ENCODE data around the gene ITFG1.
"Not testable (repeated sequence)": the region's sequence is repeated elsewhere in the genome, so short reads cannot be mapped to it uniquely, and the experiment has no call there.

The ITFG1 gene

GRCh38 chr16:47247690-47248089 lies 213.2 kb downstream of the ITFG1 start:
- H3K9me3 Mint-ChIP-seq, result no peaks in the 10 kb centered on the region
- H3K4me3 Mint-ChIP-seq, result no peak overlapping the region
- no peak overlapping the region for H3K27ac Mint-ChIP-seq
- H3K36me3 Mint-ChIP-seq (ENCODE audit: low read depth), result no peaks in the 10 kb centered on the region
- DNase-seq (ENCODE audit: low spot score), result no peak
- H3K4me1 Mint-ChIP-seq (ENCODE audit: low read depth), result no peaks in the 10 kb centered on the region
- H3K27me3 Mint-ChIP-seq (ENCODE audit: low read depth), result no peaks in the 10 kb centered on the region

- no peak overlapping the region for H3K4me3 Mint-ChIP-seq
- no peak overlapping the region for H3K27ac Mint-ChIP-seq
- H3K27me3 Mint-ChIP-seq (ENCODE audit: low read depth), result no peaks in the 10 kb centered on the region
- H3K36me3 Mint-ChIP-seq (ENCODE audit: low read depth), result no peaks in the 10 kb centered on the region
- no peak for DNase-seq (ENCODE audit: low spot score)
- H3K9me3 Mint-ChIP-seq, result no peaks in the 10 kb centered on the region
- no peaks in the 10 kb centered on the region for H3K4me1 Mint-ChIP-seq (ENCODE audit: low read depth)
These were observed 216.7 kb downstream of the ITFG1 start for GRCh38 chr16:47244206-47244605.

- Mint-ChIP-seq H3K27ac (no peak overlapping the region), H3K9me3 (no peaks in the 10 kb centered on the region), H3K4me3 (no peak overlapping the region), H3K27me3 (ENCODE audit: low read depth) (no peaks in the 10 kb centered on the region), H3K4me1 (ENCODE audit: low read depth) (no peaks in the 10 kb centered on the region), H3K36me3 (ENCODE audit: low read depth) (no peaks in the 10 kb centered on the region)
- no peak for DNase-seq (ENCODE audit: low spot score)
These were observed 219.8 kb downstream of the ITFG1 start for GRCh38 chr16:47241061-47241460.

- Mint-ChIP-seq H3K27me3 (ENCODE audit: low read depth) (no peaks in the 10 kb centered on the region), H3K4me3 (no peak overlapping the region), H3K36me3 (ENCODE audit: low read depth) (no peaks in the 10 kb centered on the region), H3K4me1 (ENCODE audit: low read depth) (no peaks in the 10 kb centered on the region), H3K9me3 (no peaks in the 10 kb centered on the region), H3K27ac (no peak overlapping the region)
- DNase-seq (ENCODE audit: low spot score), result no peak
These were observed 224.1 kb downstream of the ITFG1 start for GRCh38 chr16:47236716-47237115.

GRCh38 chr16:47230296-47230695 lies 230.6 kb downstream of the ITFG1 start:
- peaks cover 8% of the 10 kb centered on the region for H3K36me3 Mint-ChIP-seq (ENCODE audit: low read depth)
- H3K27me3 Mint-ChIP-seq (ENCODE audit: low read depth), result no peaks in the 10 kb centered on the region
- H3K4me3 Mint-ChIP-seq, result peak overlapping the region; percentile 5
- no peaks in the 10 kb centered on the region for H3K9me3 Mint-ChIP-seq
- peaks cover 17% of the 10 kb centered on the region for H3K4me1 Mint-ChIP-seq (ENCODE audit: low read depth)
- no peak for DNase-seq (ENCODE audit: low spot score)
- H3K27ac Mint-ChIP-seq, result no peak overlapping the region

- H3K27ac Mint-ChIP-seq, result peak overlapping the region; percentile 40
- no peaks in the 10 kb centered on the region for H3K27me3 Mint-ChIP-seq (ENCODE audit: low read depth)
- no peaks in the 10 kb centered on the region for H3K9me3 Mint-ChIP-seq
- DNase-seq (ENCODE audit: low spot score), result no peak
- H3K4me3 Mint-ChIP-seq, result peak overlapping the region; percentile 44
- H3K4me1 Mint-ChIP-seq (ENCODE audit: low read depth), result peaks cover 17% of the 10 kb centered on the region
- H3K36me3 Mint-ChIP-seq (ENCODE audit: low read depth), result peaks cover 8% of the 10 kb centered on the region
These were observed 231.5 kb downstream of the ITFG1 start for GRCh38 chr16:47229053-47230050.

GRCh38 chr16:47228241-47228640 lies 232.6 kb downstream of the ITFG1 start:
- H3K36me3 Mint-ChIP-seq (ENCODE audit: low read depth), result peaks cover 8% of the 10 kb centered on the region

GRCh38 chr16:47213761-47214440 lies 247.0 kb downstream of the ITFG1 start:
- Mint-ChIP-seq H3K27me3 (ENCODE audit: low read depth) (no peaks in the 10 kb centered on the region), H3K4me3 (no peak overlapping the region), H3K4me1 (ENCODE audit: low read depth) (peaks cover 4% of the 10 kb centered on the region), H3K27ac (no peak overlapping the region), H3K36me3 (ENCODE audit: low read depth) (peaks cover 5% of the 10 kb centered on the region), H3K9me3 (no peaks in the 10 kb centered on the region)
- no peak for DNase-seq (ENCODE audit: low spot score)

More at GRCh38 chr16:47228241-47228640, 232.6 kb downstream of the ITFG1 start:
- Mint-ChIP-seq H3K27me3 (ENCODE audit: low read depth) (no peaks in the 10 kb centered on the region), H3K27ac (no peak overlapping the region), H3K4me3 (no peak overlapping the region), H3K4me1 (ENCODE audit: low read depth) (peaks cover 17% of the 10 kb centered on the region), H3K9me3 (no peaks in the 10 kb centered on the region)
- no peak for DNase-seq (ENCODE audit: low spot score)

- H3K4me1 Mint-ChIP-seq (ENCODE audit: low read depth), result peaks cover 4% of the 10 kb centered on the region
These were observed 249.6 kb downstream of the ITFG1 start for GRCh38 chr16:47211218-47211617.

GRCh38 chr16:47204736-47205504 lies 255.9 kb downstream of the ITFG1 start:
- H3K4me3 Mint-ChIP-seq, result no peak overlapping the region
- no peaks in the 10 kb centered on the region for H3K4me1 Mint-ChIP-seq (ENCODE audit: low read depth)
- H3K27ac Mint-ChIP-seq, result no peak overlapping the region
- no peaks in the 10 kb centered on the region for H3K9me3 Mint-ChIP-seq
- no peak for DNase-seq (ENCODE audit: low spot score)
- no peaks in the 10 kb centered on the region for H3K36me3 Mint-ChIP-seq (ENCODE audit: low read depth)
- no peaks in the 10 kb centered on the region for H3K27me3 Mint-ChIP-seq (ENCODE audit: low read depth)

More at GRCh38 chr16:47211218-47211617, 249.6 kb downstream of the ITFG1 start:
- no peak overlapping the region for H3K4me3 Mint-ChIP-seq
- no peak overlapping the region for H3K27ac Mint-ChIP-seq
- no peaks in the 10 kb centered on the region for H3K9me3 Mint-ChIP-seq
- no peaks in the 10 kb centered on the region for H3K27me3 Mint-ChIP-seq (ENCODE audit: low read depth)
- no peak for DNase-seq (ENCODE audit: low spot score)
- H3K36me3 Mint-ChIP-seq (ENCODE audit: low read depth), result peaks cover 3% of the 10 kb centered on the region

- H3K27me3 Mint-ChIP-seq (ENCODE audit: low read depth); H3K4me1 Mint-ChIP-seq (ENCODE audit: low read depth); H3K36me3 Mint-ChIP-seq (ENCODE audit: low read depth); H3K4me3 Mint-ChIP-seq; H3K9me3 Mint-ChIP-seq; DNase-seq (ENCODE audit: low spot score); H3K27ac Mint-ChIP-seq: not testable (repeated sequence)
These were observed 257.4 kb downstream of the ITFG1 start for GRCh38 chr16:47203433-47203832.

- Mint-ChIP-seq H3K27me3 (ENCODE audit: low read depth) (no peaks in the 10 kb centered on the region), H3K4me1 (ENCODE audit: low read depth) (no peaks in the 10 kb centered on the region), H3K4me3 (no peak overlapping the region), H3K9me3 (no peaks in the 10 kb centered on the region), H3K36me3 (ENCODE audit: low read depth) (no peaks in the 10 kb centered on the region), H3K27ac (no peak overlapping the region)
- DNase-seq (ENCODE audit: low spot score), result no peak
These were observed 262.7 kb downstream of the ITFG1 start for GRCh38 chr16:47198180-47198575.

GRCh38 chr16:47197536-47198179 lies 263.2 kb downstream of the ITFG1 start:
- Mint-ChIP-seq H3K36me3 (ENCODE audit: low read depth) (no peaks in the 10 kb centered on the region), H3K4me1 (ENCODE audit: low read depth) (no peaks in the 10 kb centered on the region), H3K9me3 (no peaks in the 10 kb centered on the region), H3K27me3 (ENCODE audit: low read depth) (no peaks in the 10 kb centered on the region), H3K27ac (no peak overlapping the region), H3K4me3 (no peak overlapping the region)
- no peak for DNase-seq (ENCODE audit: low spot score)
